Kidney tubule cell (primary cell): ENCODE results near the gene HNRNPM.
"Not testable (repeated sequence)": the region's sequence is repeated elsewhere in the genome, so short reads cannot be mapped to it uniquely, and the experiment has no call there.

Experiments used
- DNase-seq: peaks from one replicate; pipeline ENCODE4 v3.0.0-alpha.2; 2018; ENCODE audit warnings: low spot score

The HNRNPM gene

GRCh38 chr19:8425331-8425730 is 19.4 kb upstream of the HNRNPM start:
- not testable (repeated sequence) for DNase-seq

- no peak for DNase-seq
Measured at GRCh38 chr19:8426283-8426682, 18.5 kb upstream of the HNRNPM start.

- DNase-seq, result no peak
Measured at GRCh38 chr19:8429044-8429443, 15.7 kb upstream of the HNRNPM start.

- DNase-seq, result no peak
Measured at GRCh38 chr19:8429826-8430225, 14.9 kb upstream of the HNRNPM start.

- no peak for DNase-seq
Measured at GRCh38 chr19:8430650-8431049, 14.1 kb upstream of the HNRNPM start.

GRCh38 chr19:8438236-8438635 is 6.5 kb upstream of the HNRNPM start:
- no peak for DNase-seq

GRCh38 chr19:8441725-8442544 is 2.8 kb upstream of the HNRNPM start:
- DNase-seq, result no peak

- not testable (repeated sequence) for DNase-seq
Measured at GRCh38 chr19:8444140-8444676, 567 bp upstream of the HNRNPM start.

GRCh38 chr19:8445488-8446001 is 770 bp downstream of the HNRNPM start:
- peak; percentile 52 for DNase-seq

GRCh38 chr19:8446061-8446709 is 1.4 kb downstream of the HNRNPM start:
- no peak for DNase-seq

- no peak for DNase-seq
Measured at GRCh38 chr19:8449830-8450229, 5.1 kb downstream of the HNRNPM start.

- no peak for DNase-seq
Measured at GRCh38 chr19:8451377-8451776, 6.6 kb downstream of the HNRNPM start.

GRCh38 chr19:8451885-8452284 is 7.1 kb downstream of the HNRNPM start:
- DNase-seq, result peak; percentile 87

GRCh38 chr19:8452446-8453123 is 7.8 kb downstream of the HNRNPM start:
- DNase-seq, result no peak

GRCh38 chr19:8453616-8454015 is 8.8 kb downstream of the HNRNPM start:
- DNase-seq, result no peak

- no peak for DNase-seq
Measured at GRCh38 chr19:8454218-8454617, 9.4 kb downstream of the HNRNPM start.

- DNase-seq, result no peak
Measured at GRCh38 chr19:8455018-8455417, 10.2 kb downstream of the HNRNPM start.

GRCh38 chr19:8456064-8456463 is 11.3 kb downstream of the HNRNPM start:
- DNase-seq, result no peak

- no peak for DNase-seq
Measured at GRCh38 chr19:8457209-8457608, 12.4 kb downstream of the HNRNPM start.

GRCh38 chr19:8457827-8458226 is 13.1 kb downstream of the HNRNPM start:
- DNase-seq, result no peak

GRCh38 chr19:8458380-8458779 is 13.6 kb downstream of the HNRNPM start:
- no peak for DNase-seq

GRCh38 chr19:8459095-8459494 is 14.3 kb downstream of the HNRNPM start:
- DNase-seq, result no peak
